ENCODE data around the gene CCND3.

CCND3 gene

DNA sequence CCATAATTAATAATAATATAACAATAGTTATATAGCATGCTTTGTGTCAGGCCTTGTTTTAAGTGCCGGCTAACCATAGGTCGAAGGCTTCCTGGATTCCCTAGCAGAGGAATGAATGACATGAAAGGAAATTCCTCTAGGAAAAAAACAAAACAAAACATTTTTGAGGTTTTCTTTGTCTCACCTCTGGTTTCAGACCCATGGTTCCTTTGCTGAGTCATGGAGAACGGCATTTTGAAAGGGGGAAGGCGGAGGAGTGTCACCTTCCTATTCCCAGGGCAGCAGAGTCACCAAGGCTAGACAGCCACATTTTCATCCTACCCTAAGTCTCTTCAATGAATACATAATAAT is 25.3 kb upstream of the CCND3 start:
- Histone ChIP-seq H3K4me1 (ENCODE audit: control insufficient read depth in 5 of 5, insufficient read depth in 5 of 5, low read length in 5 of 5) (peaks cover 0 to 13% (median 8%) of the 10 kb centered on the region in 5 donors), H3K27me3 (ENCODE audit: control insufficient read depth in 5 of 5, insufficient read depth in 4 of 5, low read length in 5 of 5) (no peaks in the 10 kb centered on the region), H3K9ac (ENCODE audit: low read length in 5 of 5) (no peak overlapping the region), H3K27ac (ENCODE audit: low read depth, low read length) (no peak overlapping the region), H3K36me3 (ENCODE audit: control insufficient read depth in 5 of 5, insufficient read depth in 5 of 5, low read length in 5 of 5) (no peaks in the 10 kb centered on the region), H3K4me3 (ENCODE audit: low read depth in 1 of 5, low read length in 5 of 5) (no peak overlapping the region), H3K9me3 (ENCODE audit: control insufficient read depth in 5 of 5, low read length in 5 of 5) (no peaks in the 10 kb centered on the region)

DNA sequence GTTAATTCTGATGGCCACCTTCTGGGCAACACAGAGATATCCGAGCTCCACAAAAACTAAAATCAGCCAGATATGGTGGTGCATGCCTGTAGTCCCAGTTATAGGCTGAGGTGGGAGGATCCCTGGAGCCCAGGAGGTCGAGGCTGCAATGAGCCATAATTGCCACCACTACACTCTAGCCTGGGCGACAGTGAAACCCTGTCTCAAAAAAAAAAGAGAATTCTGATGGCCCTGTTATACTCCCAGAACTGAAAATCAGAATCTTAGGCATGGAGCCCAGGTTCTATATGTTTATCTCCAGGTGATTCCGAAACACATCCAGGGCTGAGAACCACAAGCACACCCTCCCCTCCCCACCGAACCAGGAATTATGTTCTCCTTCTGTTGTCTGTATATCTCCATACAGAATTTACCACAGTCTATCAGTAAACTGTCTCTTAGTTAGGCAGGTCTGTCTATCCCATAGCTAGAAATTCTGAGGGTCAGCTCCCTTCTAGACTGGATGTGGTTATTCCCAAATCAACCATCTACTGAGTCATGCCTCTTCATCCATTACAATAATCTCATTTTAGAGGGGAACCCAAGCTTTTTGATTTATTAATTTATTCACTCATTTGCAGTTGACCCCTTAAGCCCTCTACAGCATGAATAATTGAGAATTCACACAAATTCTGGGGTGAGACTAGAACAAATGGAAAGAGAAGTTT is 24.8 kb upstream of the CCND3 start:
- no peak overlapping the region for H3K4me3 ChIP-seq (ENCODE audit: low read depth in 1 of 5, low read length in 5 of 5)
- no peak overlapping the region for H3K9ac ChIP-seq (ENCODE audit: low read length in 5 of 5)
- no peaks in the 10 kb centered on the region for H3K27me3 ChIP-seq (ENCODE audit: control insufficient read depth in 5 of 5, insufficient read depth in 4 of 5, low read length in 5 of 5)
- H3K9me3 ChIP-seq (ENCODE audit: control insufficient read depth in 5 of 5, low read length in 5 of 5) = no peaks in the 10 kb centered on the region
- H3K27ac ChIP-seq (ENCODE audit: low read depth, low read length) = no peak overlapping the region
- H3K36me3 ChIP-seq (ENCODE audit: control insufficient read depth in 5 of 5, insufficient read depth in 5 of 5, low read length in 5 of 5) = no peaks in the 10 kb centered on the region
- peaks cover 0 to 13% (median 8%) of the 10 kb centered on the region in 5 donors for H3K4me1 ChIP-seq (ENCODE audit: control insufficient read depth in 5 of 5, insufficient read depth in 5 of 5, low read length in 5 of 5)

- Histone ChIP-seq H3K4me3 (ENCODE audit: low read depth in 1 of 5, low read length in 5 of 5) (no peak overlapping the region), H3K9me3 (ENCODE audit: control insufficient read depth in 5 of 5, low read length in 5 of 5) (no peaks in the 10 kb centered on the region), H3K27me3 (ENCODE audit: control insufficient read depth in 5 of 5, insufficient read depth in 4 of 5, low read length in 5 of 5) (no peaks in the 10 kb centered on the region), H3K4me1 (ENCODE audit: control insufficient read depth in 5 of 5, insufficient read depth in 5 of 5, low read length in 5 of 5) (peaks cover 0 to 11% (median 4%) of the 10 kb centered on the region in 5 donors), H3K9ac (ENCODE audit: low read length in 5 of 5) (peak overlapping the region in 1 of 5 donors; percentile 51), H3K27ac (ENCODE audit: low read depth, low read length) (no peak overlapping the region), H3K36me3 (ENCODE audit: control insufficient read depth in 5 of 5, insufficient read depth in 5 of 5, low read length in 5 of 5) (no peaks in the 10 kb centered on the region)
Observed at GRCh38 chr6:41965429-41966213, 24.0 kb upstream of the CCND3 start.

GRCh38 chr6:41964201-41964887 is 22.7 kb upstream of the CCND3 start:
- Histone ChIP-seq H3K36me3 (ENCODE audit: control insufficient read depth in 5 of 5, insufficient read depth in 5 of 5, low read length in 5 of 5) (no peaks in the 10 kb centered on the region), H3K27ac (ENCODE audit: low read depth, low read length) (no peak overlapping the region), H3K9me3 (ENCODE audit: control insufficient read depth in 5 of 5, low read length in 5 of 5) (no peaks in the 10 kb centered on the region), H3K9ac (ENCODE audit: low read length in 5 of 5) (no peak overlapping the region), H3K4me3 (ENCODE audit: low read depth in 1 of 5, low read length in 5 of 5) (no peak overlapping the region), H3K27me3 (ENCODE audit: control insufficient read depth in 5 of 5, insufficient read depth in 4 of 5, low read length in 5 of 5) (no peaks in the 10 kb centered on the region), H3K4me1 (ENCODE audit: control insufficient read depth in 5 of 5, insufficient read depth in 5 of 5, low read length in 5 of 5) (peaks cover 0 to 4% (median 0%) of the 10 kb centered on the region in 5 donors)

GRCh38 chr6:41963371-41963770 is 21.8 kb upstream of the CCND3 start:
- Histone ChIP-seq H3K27ac (ENCODE audit: low read depth, low read length) (no peak overlapping the region), H3K9me3 (ENCODE audit: control insufficient read depth in 5 of 5, low read length in 5 of 5) (no peaks in the 10 kb centered on the region), H3K4me3 (ENCODE audit: low read depth in 1 of 5, low read length in 5 of 5) (no peak overlapping the region), H3K36me3 (ENCODE audit: control insufficient read depth in 5 of 5, insufficient read depth in 5 of 5, low read length in 5 of 5) (no peaks in the 10 kb centered on the region), H3K9ac (ENCODE audit: low read length in 5 of 5) (no peak overlapping the region), H3K4me1 (ENCODE audit: control insufficient read depth in 5 of 5, insufficient read depth in 5 of 5, low read length in 5 of 5) (peaks cover 0 to 4% (median 0%) of the 10 kb centered on the region in 5 donors), H3K27me3 (ENCODE audit: control insufficient read depth in 5 of 5, insufficient read depth in 4 of 5, low read length in 5 of 5) (no peaks in the 10 kb centered on the region)

DNA sequence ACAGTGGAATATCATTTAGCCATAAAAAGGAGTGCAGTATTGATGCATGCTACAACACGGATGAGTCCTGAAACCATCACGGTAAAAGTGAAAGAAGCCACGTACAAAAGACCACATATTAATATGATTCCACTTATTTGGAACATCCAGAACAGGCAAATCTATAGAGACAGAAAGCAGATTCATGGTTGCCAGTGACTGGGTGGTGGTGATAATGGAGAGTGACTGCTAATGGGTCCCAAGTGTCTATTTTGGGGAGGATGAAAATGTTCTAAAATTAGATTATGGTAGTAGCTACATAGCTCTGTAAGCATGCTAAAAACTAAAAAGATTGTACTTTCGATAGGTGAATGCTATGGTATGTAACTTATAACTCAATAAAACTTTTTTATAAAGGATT is 18.4 kb upstream of the CCND3 start:
- no peaks in the 10 kb centered on the region for H3K36me3 ChIP-seq (ENCODE audit: control insufficient read depth in 5 of 5, insufficient read depth in 5 of 5, low read length in 5 of 5)
- H3K9me3 ChIP-seq (ENCODE audit: control insufficient read depth in 5 of 5, low read length in 5 of 5) = no peaks in the 10 kb centered on the region
- no peak overlapping the region for H3K27ac ChIP-seq (ENCODE audit: low read depth, low read length)
- no peaks in the 10 kb centered on the region for H3K27me3 ChIP-seq (ENCODE audit: control insufficient read depth in 5 of 5, insufficient read depth in 4 of 5, low read length in 5 of 5)
- no peak overlapping the region for H3K4me3 ChIP-seq (ENCODE audit: low read depth in 1 of 5, low read length in 5 of 5)
- H3K9ac ChIP-seq (ENCODE audit: low read length in 5 of 5) = no peak overlapping the region
- H3K4me1 ChIP-seq (ENCODE audit: control insufficient read depth in 5 of 5, insufficient read depth in 5 of 5, low read length in 5 of 5) = no peaks in the 10 kb centered on the region

DNA sequence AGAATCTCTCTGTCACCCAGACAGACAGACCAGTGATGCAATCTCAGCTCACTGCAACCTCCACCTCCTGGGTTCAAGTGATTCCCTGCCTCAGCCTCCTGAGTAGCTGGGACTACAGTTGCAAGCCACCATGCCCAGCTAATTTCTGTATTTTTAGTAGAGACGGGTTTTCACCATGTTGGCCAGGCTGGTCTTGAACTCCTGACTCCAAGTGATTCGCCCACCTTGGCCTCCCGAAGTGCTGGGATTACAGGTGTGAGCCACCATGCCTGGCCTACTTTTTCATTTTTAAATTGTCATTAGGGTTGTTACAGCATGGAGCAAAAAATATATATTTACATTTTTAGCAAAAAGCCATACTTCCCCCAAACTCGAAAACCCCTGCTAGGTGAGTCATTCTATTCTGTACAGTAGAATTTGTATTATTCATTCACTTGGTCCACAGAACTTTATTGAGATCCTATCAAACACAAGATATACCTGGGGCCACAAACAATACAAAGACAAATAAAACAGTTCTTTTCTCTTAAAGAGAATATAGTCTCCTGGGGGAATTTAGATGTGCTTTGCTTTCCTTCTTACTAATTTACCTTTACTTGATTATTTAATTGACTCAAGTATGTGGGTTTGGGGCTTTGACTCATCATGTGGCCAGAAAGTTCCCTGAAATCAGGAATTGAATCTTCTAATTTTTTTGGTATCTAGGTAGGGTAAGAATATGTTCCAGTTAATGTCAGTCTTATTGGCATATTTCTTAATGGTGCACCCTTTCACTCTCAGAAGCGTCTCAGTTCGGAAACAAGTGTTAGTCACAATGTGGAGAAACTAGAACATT is 16.6 kb upstream of the CCND3 start:
- no peak overlapping the region for H3K9ac ChIP-seq (ENCODE audit: low read length in 5 of 5)
- H3K36me3 ChIP-seq (ENCODE audit: control insufficient read depth in 5 of 5, insufficient read depth in 5 of 5, low read length in 5 of 5) = no peaks in the 10 kb centered on the region
- no peaks in the 10 kb centered on the region for H3K27me3 ChIP-seq (ENCODE audit: control insufficient read depth in 5 of 5, insufficient read depth in 4 of 5, low read length in 5 of 5)
- H3K4me3 ChIP-seq (ENCODE audit: low read depth in 1 of 5, low read length in 5 of 5) = no peak overlapping the region
- H3K9me3 ChIP-seq (ENCODE audit: control insufficient read depth in 5 of 5, low read length in 5 of 5) = no peaks in the 10 kb centered on the region
- no peak overlapping the region for H3K27ac ChIP-seq (ENCODE audit: low read depth, low read length)
- no peaks in the 10 kb centered on the region for H3K4me1 ChIP-seq (ENCODE audit: control insufficient read depth in 5 of 5, insufficient read depth in 5 of 5, low read length in 5 of 5)

DNA sequence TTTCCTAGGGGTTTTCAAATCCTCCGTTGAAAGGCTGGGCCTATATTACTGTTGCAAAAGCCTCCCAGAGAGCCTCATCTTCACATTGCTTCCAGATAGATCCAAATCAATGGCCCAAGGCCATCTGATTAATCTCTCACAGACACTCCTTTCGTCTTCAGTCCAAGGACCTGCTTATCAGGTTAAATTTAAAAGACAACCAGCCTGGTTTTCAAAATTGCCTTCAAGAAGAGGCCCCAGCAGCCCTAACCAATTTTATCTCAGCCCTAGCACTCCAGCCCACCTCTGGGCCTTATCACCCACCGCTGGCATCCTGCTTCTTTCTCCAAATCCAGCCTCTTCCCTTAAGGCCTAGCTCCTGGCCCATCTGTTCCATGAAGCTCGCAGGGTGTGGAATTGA is 15.5 kb upstream of the CCND3 start:
- Histone ChIP-seq H3K9ac (ENCODE audit: low read length in 5 of 5) (no peak overlapping the region), H3K9me3 (ENCODE audit: control insufficient read depth in 5 of 5, low read length in 5 of 5) (no peaks in the 10 kb centered on the region), H3K36me3 (ENCODE audit: control insufficient read depth in 5 of 5, insufficient read depth in 5 of 5, low read length in 5 of 5) (no peaks in the 10 kb centered on the region), H3K27me3 (ENCODE audit: control insufficient read depth in 5 of 5, insufficient read depth in 4 of 5, low read length in 5 of 5) (no peaks in the 10 kb centered on the region), H3K27ac (ENCODE audit: low read depth, low read length) (no peak overlapping the region), H3K4me3 (ENCODE audit: low read depth in 1 of 5, low read length in 5 of 5) (no peak overlapping the region), H3K4me1 (ENCODE audit: control insufficient read depth in 5 of 5, insufficient read depth in 5 of 5, low read length in 5 of 5) (no peaks in the 10 kb centered on the region)

DNA sequence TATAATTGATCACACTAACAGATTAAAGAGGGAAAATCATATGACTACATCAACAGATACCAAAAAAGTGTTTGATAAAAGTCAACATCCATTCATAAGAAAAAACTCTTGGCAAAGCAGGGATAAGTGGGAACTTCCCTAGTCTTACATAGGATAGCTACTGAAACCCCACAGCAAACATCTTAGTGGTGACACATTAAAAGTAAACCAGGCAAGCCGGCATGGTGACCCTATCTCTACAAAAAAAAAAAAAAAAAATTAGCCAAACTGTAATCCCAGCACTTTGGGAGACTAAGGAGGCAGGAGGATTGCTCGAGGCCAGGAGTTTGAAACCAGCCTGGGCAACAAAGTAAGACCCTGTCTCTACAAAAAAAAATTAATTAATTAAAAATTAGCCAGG is 13.8 kb upstream of the CCND3 start:
- Histone ChIP-seq H3K9ac (ENCODE audit: low read length in 5 of 5) (no peak overlapping the region), H3K4me1 (ENCODE audit: control insufficient read depth in 5 of 5, insufficient read depth in 5 of 5, low read length in 5 of 5) (no peaks in the 10 kb centered on the region), H3K4me3 (ENCODE audit: low read depth in 1 of 5, low read length in 5 of 5) (no peak overlapping the region), H3K36me3 (ENCODE audit: control insufficient read depth in 5 of 5, insufficient read depth in 5 of 5, low read length in 5 of 5) (no peaks in the 10 kb centered on the region), H3K9me3 (ENCODE audit: control insufficient read depth in 5 of 5, low read length in 5 of 5) (no peaks in the 10 kb centered on the region), H3K27me3 (ENCODE audit: control insufficient read depth in 5 of 5, insufficient read depth in 4 of 5, low read length in 5 of 5) (no peaks in the 10 kb centered on the region), H3K27ac (ENCODE audit: low read depth, low read length) (no peak overlapping the region)
